GM19023 (cell line): ENCODE data around the gene PDE10A.

Source experiments
- ATAC-seq: cut with Tn5 transposase; IDR thresholded peaks from one replicate; pipeline ENCODE4 v1.9.1; 2021; ENCODE audit warnings: mild to moderate bottlenecking, moderate library complexity; ENCODE audit not compliant: unreplicated experiment

Gene PDE10A

GRCh38 chr6:165300422-165300936, 362.6 kb downstream of the PDE10A start:
- no peak for ATAC-seq

- no peak for ATAC-seq
These were observed 364.2 kb downstream of the PDE10A start for GRCh38 chr6:165298875-165299274.

GRCh38 chr6:165298402-165298801, 364.6 kb downstream of the PDE10A start:
- ATAC-seq, result no peak

GRCh38 chr6:165292657-165293056, 370.4 kb downstream of the PDE10A start:
- ATAC-seq, result no peak
